ENCODE measurements around the gene TEX53. TPM values are rescaled to one million over a fixed set of nuclear protein-coding genes. Genes with fewer than 3 reads are reported as not detected.

Gene TEX53
- total and polyA plus RNA-seq, 2 of the 8 experiments (the other 6 are each of a cell fraction or from before 2014, with no cell fraction given): not detected

GRCh38 chr9:114655689-114656088 lies 1.9 kb downstream of the TEX53 start (continued):
- TF ChIP-seq PHF8 (conservative IDR thresholded peaks at IDR 0.05; ENCODE audit: low read depth, low read length) (no peak), BCL11A (IDR thresholded peaks at IDR 0.05; ENCODE audit: low read depth in 2 of 2, low read length in 2 of 2) (no peak), CTBP2 (IDR thresholded peaks at IDR 0.05; ENCODE audit: borderline replicate concordance, insufficient read depth, insufficient read length, low read length) (no peak), SIRT6 (IDR thresholded peaks at IDR 0.05; ENCODE audit: low read length) (no peak), E2F6 (IDR thresholded peaks at IDR 0.05) (no peak)

Measured in H1 (cell line).